ENCODE measurements around the gene SMPDL3B. TPM values are rescaled to one million over a fixed set of nuclear protein-coding genes. Genes with fewer than 3 reads are reported as not detected.

Gene SMPDL3B, protein sequence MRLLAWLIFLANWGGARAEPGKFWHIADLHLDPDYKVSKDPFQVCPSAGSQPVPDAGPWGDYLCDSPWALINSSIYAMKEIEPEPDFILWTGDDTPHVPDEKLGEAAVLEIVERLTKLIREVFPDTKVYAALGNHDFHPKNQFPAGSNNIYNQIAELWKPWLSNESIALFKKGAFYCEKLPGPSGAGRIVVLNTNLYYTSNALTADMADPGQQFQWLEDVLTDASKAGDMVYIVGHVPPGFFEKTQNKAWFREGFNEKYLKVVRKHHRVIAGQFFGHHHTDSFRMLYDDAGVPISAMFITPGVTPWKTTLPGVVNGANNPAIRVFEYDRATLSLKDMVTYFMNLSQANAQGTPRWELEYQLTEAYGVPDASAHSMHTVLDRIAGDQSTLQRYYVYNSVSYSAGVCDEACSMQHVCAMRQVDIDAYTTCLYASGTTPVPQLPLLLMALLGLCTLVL
- total RNA-seq, result 9.5 and 17.9 TPM in 2 replicates

DNA sequence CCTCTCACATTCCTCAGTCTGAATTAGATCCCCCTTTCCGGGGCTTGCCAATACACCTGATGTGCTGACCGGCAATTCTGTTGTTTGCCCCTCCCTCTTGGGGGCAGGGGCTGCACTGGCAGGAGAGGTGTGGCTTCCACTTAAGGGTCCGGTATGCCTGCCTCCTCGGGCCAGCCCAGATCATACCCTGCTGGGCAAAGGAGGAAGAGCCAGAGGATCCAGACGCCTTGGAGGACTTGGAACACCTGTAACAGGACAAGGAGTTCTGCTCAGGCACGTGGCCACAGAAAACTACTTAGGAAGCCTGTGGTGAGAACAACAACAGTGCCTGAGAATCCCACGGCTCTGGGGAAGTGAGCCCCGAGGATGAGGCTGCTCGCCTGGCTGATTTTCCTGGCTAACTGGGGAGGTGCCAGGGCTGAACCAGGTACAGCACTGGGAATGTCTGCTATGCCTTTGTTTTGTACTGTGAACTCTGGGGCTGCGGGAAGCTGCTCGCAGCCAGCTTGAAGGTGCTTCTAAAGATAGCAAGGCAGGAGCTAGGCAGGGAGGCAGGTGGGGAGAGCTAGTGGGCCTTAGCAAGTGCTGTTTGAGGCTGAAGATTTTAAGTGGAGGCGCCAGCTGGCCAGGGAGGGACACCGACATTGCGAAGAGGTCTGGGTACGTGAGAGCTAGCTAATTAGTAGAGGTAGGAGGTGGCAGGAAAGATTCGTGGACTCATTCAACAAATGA is at the start of gene SMPDL3B:
Gene SMPDL3B, plus strand, starts transcription at position 183 of the 732 bp plus-strand sequence. Its CDS starts 184 bp downstream, at position 367.
- peak; percentile 73 for DNase-seq (ENCODE audit: low read depth)

DNA sequence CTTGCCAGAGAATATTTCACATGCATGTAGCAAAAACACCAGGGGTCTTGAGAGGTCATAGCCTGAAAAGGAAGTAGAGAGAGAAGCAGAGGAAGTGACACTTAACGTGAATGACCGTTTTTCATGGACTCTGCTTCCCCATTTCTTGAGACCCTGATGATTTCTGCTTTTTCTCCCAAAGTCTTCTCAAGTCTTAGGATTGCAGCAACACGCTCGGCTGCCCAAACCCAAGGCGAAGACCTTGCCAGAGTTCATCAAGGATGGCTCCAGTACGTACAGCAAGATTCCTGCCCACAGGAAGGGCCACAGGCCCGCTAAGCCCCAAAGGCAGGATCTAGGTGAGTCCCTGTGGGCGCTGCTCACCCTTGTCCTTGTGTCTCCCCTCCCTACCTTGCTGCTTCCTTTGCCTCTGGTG is 49.7 kb upstream of the SMPDL3B start:
- no peak for DNase-seq (ENCODE audit: low read depth)

DNA sequence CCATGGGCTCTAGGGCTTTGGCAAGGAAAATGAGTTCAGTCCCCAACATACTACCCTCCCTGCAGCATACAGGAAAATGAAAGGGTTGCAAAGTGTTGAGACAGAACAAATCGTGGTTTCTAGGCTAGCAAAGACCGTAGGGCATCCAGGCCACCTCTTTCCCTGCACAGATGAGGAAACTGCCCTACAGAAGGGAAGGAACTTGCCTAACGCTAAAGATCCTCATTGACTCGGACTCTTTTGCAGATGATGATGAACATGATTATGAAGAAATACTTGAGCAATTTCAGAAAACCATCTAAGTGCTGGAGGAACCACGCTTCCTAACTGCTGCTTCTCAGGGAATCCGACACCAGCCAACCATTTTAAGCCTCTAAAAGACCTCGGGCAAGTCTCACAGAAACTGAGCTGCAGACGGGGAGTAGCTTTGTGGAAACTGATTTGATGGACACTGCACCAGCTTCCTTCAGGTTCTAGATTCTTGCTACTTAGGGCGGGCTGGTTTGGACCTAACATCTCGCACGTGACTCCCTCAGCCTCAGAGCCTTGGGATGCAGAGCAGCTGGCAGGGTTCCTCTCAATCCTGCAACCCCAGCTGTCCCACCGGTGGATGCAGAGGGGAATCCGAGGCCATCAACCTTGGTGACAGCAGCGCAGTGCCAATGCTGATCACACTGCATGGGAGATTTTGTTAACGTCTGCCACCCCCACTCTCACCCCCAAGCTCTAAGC is 49.0 kb upstream of the SMPDL3B start:
- DNase-seq (ENCODE audit: low read depth), result no peak

DNA sequence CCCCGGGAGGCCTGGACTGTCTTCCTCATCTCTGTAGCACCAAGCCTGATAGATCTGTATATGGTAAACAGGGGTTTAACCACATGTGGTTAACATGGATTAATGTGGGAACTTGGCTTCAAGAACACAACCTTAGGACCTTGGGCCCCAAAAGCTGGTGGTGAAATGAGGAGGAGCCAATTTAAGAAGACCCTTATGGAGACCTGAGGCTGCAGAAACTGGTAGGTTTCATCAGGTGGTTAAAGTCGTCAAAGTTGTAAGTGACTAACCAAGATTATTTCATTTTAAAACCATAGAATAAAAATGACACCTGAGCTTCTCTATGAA is 48.5 kb upstream of the SMPDL3B start:
- DNase-seq (ENCODE audit: low read depth), result no peak

DNA sequence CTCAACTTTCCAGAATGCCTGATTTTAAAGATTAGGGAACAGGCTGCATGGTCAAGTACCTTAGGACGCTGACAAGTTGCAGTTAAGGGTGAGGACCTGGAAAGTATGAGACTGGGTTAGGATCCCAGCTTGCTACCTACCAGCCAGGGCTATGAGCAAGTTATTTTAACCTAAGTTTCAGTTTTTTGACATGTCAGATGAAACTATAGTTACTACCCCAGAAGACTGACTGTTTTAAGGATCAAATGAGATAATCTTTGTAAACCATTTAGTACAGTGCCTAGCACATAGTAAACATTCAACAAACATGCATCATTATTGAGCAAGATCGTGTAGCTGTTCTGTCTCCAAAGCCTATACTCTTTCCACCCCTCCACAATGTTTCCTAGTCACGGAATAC is 48.1 kb upstream of the SMPDL3B start:
- no peak for DNase-seq (ENCODE audit: low read depth)

DNA sequence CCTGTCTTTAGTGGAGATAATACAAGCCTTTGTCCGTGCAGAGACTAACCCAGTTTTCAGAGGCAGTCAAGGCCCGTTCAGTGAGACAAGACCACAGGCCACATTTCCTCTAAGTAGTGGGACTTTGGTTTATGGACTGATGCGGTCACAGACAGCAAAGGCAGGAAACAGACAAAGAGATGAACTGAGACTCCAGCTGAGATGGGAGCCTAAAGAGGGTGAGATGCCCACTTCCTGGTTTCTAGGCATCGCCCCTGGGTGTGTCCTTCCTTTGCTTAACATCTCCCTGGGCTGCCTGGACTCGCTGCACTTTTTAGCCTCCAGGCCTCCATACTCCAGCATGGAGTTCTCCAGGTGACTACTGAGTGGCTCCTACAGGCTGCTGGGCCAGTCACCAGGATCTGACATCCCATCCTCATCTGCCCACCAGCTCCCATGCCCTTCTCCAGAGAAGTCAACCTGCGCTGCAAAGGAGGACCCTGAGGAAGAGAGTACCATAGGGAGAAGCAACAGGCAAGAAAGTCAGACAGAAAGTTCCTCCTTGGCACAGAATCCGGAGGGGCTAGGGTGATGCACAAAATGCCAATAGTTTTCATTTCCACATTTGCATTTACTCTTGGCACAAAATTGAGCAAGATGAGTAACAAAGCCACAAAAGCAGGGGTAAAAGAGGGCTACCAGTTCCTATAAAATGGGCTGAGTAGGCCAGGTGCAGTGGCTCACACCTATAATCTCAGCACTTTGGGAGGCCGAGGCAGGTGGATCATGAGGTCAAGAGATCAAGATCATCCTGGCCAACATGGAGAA is 47.4 kb upstream of the SMPDL3B start:
- DNase-seq (ENCODE audit: low read depth), result no peak

DNA sequence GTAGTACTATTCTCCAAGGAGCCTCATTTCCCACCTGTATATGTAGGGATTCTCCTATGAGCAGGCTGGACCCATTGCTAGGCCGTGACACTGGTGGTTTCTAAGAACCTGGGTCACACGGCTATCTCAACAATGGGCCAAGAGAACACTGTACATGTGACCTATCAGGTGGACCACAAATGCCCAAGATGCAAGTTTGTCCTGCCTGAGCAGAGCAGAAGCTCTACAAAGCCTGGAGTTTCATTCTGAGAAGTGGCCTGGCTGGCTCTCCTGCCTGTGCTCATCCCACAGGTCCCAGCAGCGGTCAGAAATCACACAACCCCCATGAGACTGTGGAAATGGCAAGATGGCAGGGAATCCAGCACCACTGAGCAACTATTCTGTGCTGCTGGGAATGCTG is 45.3 kb upstream of the SMPDL3B start:
- no peak for DNase-seq (ENCODE audit: low read depth)

DNA sequence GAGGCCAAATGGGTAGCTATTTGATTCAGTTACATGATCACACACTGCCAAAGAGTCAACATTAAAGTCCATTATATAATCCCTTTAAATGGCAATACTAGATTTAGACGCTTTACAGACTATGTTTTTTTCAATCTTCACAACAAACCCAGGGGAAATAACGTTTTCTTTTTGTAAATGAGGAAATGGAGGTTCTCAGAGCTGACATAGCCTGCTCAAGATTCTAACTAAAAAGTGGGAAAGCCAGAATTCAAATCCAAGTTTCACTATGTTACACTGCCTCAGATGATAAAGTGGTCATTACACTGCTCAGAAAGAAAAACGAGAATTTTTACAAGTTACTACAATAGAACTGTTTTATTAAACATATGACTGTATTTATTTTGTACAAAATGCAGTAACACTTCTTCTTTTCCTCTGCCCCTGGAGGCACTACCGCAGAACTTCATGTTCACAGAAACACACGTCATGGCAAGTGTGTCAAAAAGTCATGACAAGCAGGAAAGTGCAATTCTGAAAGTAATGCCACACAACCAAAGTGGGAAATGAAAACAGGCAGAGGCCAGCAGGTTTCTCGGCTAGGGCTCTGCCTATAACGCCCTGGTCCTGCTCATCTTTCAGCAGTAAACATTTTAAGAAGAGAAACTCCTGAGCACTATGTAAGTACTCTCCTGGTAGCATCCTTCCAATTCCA is 43.5 kb upstream of the SMPDL3B start:
- DNase-seq (ENCODE audit: low read depth), result no peak

DNA sequence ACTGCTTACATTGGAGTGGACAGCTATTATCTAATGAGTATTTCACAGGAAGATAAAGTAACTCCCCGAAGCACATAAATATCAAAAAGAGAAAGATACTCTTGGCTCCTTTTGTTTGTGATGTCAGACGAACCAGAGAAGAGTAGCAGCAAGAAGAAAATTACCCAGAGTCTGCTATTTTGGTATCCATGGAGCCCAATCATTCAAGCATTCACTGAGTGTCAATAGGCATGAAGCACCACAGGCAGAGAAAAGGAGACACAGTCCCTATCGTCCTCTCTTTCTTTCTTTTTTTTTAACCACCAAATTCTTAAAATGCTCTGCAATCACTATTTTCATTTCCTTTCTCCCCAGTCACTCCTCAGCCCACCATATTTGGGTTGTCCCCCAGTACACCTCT is 40.3 kb upstream of the SMPDL3B start:
- DNase-seq (ENCODE audit: low read depth), result no peak

DNA sequence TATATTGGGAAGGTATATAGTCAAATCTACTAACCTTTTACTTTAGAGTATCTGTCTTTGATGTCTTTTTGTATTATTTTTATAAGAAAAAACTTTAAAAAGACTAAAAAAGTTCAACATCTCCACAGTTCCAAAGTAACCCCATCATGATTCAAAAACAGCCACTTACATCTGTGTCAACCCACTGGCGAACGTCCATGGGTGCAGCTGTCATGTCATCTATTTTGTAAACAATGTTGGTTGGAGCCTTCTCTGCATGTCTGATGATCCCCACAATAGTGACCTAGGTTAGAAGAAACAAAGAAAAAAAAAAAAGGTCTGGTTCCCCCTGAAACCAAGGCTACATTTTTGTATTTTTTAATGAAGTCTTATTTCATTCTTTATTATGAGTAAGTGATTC is 28.0 kb upstream of the SMPDL3B start:
- DNase-seq (ENCODE audit: low read depth), result no peak

DNA sequence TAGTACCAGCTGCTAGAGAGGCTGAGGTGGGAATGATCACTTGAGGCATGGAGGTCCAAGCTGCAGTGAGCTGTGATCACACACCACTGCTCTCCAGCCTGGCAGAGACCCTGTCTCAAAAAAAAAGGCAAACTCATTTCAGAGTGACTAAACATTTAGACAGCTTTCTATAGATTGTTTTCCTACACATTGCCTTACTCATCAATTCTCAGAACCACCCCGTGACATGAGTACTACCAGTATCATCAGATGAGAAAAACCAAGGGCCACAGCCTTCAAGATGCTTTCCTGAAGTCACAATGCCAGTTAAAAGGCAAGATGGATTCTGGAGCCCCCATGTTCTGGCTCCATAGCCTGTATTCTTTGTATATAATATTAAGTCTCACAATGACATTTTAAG is 22.4 kb upstream of the SMPDL3B start:
- DNase-seq (ENCODE audit: low read depth), result no peak

DNA sequence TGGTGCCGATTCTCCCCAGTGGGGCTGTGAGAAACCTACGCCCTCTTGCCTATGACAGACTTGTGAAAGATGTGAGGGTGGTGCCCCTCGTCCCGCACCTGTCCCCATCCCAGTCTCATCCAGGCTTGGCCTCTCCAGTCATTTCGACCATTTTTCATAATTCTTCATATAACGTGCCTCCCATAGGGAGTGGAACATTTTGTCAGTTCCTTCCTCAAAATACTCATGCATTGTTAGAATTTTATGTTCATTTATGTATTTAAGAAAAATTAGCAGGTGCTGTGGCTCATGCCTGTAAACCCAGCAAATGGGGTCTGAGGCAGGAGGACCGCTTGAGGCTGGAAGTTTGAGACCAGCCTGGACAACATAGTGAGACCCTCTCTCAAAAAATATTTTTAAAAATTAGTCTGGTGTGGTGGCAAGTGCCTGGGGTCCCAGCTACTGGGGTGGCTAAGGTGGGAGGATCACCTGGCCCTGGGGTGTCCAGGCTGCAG is 19.7 kb upstream of the SMPDL3B start:
- DNase-seq (ENCODE audit: low read depth), result no peak

DNA sequence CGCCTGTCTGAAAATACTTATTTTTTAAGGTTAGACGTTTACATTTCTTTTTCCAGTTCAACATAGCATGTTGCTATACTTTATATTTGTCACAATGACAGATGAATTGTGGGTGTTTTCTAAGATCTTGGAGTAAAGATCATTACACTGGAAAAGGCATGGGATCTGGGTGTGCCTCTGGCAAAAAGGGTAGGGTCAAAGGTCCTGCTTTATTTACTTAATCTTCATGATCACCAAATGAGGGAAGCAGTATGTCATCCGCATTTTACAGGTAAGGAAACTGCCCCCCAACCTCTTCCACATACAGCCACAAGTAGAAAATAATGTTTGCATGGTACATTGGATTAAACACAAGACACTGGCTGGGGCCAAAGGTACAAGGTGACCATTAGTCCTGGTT is 12.5 kb upstream of the SMPDL3B start:
- no peak for DNase-seq (ENCODE audit: low read depth)

DNA sequence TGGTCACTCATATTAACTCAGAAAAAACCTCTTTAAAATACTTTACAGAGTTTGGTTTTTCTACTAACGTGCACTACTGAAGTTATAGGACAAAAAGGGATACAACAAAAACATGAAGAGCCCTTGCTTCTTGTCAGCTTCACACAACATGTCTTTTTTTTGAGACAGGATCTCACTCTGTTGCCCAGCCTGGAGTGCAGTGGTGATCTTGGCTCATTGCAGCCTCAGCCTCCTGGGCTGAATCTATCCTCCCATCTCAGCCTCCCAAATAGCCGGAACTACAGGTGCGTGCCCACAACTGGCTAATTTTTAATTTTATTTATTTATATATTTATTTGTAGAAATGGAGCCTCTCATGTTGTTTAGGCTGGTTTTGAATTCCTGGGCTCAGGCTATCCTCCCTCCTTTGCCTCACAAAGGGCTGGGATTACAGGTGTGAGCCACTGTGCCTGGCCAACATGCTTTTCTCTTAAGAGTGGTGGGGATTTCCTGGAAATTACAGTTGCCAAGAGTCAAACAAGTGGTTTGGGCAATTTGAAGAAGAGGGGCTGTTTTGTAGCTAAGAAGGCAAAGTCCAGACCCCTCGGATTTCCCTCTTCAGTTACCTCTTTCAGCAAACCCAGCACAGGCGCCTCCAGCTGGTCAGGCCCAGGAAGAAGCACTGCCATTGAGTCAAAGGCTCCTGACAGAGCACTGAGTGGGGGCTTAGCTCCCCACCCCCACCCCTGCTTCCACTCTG is 6.4 kb upstream of the SMPDL3B start:
- peak; percentile 89 for DNase-seq (ENCODE audit: low read depth)

DNA sequence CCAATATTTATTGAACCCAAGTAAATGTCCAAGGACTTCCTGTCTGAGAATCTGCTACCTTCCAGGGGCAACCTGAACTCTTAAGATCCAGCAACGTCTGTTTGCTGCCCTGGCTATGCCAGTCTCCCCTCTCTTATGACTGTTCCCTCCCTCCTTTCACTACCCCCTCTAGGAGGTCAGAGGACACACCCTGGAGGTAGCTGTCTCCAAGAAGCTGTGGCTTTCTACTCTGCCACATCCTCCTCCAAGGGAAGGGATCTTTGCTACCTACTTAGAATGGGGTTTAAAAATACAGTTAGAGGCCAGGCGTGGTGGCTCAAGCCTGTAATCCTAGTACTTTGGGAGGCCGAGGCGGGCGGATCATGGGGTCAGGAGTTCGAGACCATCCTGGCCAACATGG is 3.6 kb upstream of the SMPDL3B start:
- no peak for DNase-seq (ENCODE audit: low read depth)

DNA sequence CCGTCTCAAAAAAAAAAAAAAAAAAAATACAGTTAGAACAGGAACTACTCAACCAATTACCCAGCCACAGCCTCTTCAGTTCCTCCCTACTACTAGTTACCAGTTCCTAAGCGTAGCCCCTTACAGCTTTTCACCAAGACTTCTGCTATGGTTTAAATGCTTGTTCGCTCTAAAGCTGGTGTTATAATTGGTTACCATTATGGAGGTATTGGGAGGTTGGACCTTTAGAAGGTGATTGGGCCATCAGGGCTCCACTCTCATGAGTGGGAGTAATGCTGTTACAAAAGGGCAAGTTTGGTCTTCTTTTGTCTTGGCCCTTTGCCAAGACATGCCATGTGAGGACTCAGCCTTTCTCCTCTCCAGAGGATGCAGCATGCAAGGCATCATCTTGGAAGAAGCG is 3.0 kb upstream of the SMPDL3B start:
- no peak for DNase-seq (ENCODE audit: low read depth)

DNA sequence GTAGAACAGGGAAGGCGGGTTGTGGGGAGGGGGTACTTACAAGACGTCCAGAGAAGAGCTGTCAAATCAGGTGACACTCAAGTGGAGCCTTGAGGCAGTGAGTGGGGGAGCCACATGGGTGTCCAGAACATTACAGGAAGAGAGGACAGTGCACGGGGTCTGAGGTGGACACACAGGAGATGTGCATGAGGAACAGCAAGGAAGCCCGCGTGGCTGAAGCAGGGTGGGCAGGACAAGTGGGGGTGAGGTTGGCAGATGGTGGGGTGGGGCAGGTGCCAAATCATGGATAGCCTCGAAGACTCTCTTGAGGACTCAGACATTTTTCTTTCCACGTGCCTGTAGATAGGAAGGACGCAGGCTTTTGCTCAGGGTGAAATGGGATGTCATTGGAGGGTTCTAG is 921 bp downstream of the SMPDL3B start:
- no peak for DNase-seq (ENCODE audit: low read depth)

DNA sequence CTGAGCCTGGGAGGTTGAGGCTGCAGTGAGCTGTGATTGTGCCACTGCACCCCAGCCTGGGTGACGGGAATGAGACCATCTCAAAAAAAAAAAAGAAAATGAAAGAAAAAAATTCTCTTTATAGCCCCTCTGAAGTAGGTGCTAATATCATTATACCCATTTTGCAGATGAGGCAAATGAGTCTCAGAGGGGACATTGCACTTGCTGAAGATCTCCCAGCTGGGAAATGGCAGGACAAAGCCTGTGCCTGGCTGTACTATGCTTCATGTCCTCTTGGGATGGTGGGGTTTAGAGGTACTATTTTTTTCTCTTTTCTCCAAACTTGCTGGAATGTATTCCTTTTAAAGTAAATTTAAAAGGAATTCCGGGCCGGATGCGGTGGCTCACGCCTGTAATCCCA is 1.6 kb downstream of the SMPDL3B start:
- no peak for DNase-seq (ENCODE audit: low read depth)

DNA sequence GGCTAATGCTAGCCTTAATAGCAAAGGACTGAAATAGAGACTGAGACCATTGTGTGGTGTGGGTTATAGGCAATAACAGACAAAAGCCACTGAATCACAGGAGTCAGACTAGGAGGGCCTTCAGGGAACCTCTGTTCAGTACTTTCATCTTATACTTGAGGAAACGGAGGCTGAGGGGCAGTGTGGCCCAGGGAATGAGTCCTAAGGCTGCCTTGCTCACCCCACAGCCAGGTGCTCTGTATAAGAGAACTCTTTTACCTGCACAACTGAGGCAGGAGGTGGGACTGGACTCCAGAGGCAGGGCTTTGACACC is 2.7 kb downstream of the SMPDL3B start:
- DNase-seq (ENCODE audit: low read depth), result no peak

DNA sequence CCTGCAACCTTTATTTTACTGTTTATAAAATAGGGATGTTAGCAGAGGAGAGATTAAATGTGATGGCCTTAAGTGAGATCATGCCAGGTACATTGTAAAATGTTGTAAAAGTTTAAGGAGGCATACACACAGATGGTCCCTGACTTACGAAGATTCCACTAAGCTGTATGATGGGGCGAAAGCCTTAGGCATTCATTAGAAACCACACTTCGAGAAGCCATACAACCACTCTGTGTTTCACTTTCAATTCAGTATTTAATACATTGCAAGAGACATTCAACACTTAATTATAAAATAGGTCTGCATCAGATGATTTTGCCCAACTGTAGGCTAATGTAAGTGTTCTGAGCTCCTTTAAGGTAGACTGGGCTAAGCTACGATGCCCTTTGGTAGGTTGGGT is 3.7 kb downstream of the SMPDL3B start:
- no peak for DNase-seq (ENCODE audit: low read depth)

DNA sequence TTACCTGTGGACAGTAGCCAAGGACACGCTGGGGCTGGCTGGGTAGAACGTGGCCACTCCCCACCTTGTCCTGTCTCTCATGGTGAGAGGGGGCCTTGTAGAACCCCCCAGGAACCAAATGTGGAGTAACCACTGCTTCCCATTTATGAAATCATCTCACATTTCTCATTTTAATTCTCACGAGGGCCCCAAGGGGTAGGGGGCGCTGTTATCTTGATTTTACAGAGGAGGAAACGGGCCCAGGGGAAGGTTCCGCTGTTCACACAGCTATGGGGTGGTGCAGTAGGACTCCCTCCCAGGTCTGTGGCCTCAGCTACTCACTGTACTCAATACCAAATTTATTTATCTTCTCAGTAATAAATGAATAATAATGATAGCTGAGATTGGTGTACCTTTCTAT is 5.5 kb downstream of the SMPDL3B start:
- no peak for DNase-seq (ENCODE audit: low read depth)
